T follicular helper cell (primary cell): ENCODE data around the gene GMCL1.
A peak's percentile ranks its signal among the peaks of the same experiment; 100 is the strongest.
"Not testable (repeated sequence)": the region's sequence is repeated elsewhere in the genome, so short reads cannot be mapped to it uniquely, and the experiment has no call there.

Source experiments
- DNase-seq: peaks from one replicate; pipeline ENCODE4 v3.0.0-alpha.2; 2020; ENCODE audit warnings: low read depth
- total RNA-seq, 2 experiments: gene quantifications; one replicate each; lab custom pipeline; 2026; lab: John Stamatoyannopoulos, UW

GMCL1 gene
- total RNA-seq: 35.0 to 67.8 reads per million in 2 experiments

- peak; percentile 98 for DNase-seq
These were observed at the start of gene GMCL1 for GRCh38 chr2:69829256-69830044. Gene GMCL1 (plus strand): TSS chr2:69829660. CDS start chr2:69829893, 233 bp downstream.

GRCh38 chr2:69780921-69781320, 48.5 kb upstream of the GMCL1 start:
- DNase-seq: no peak

GRCh38 chr2:69781321-69782248, 47.9 kb upstream of the GMCL1 start:
- DNase-seq: no peak

GRCh38 chr2:69784228-69784627, 45.2 kb upstream of the GMCL1 start:
- no peak for DNase-seq

- DNase-seq: no peak
These were observed 44.1 kb upstream of the GMCL1 start for GRCh38 chr2:69785358-69785757.

- DNase-seq: no peak
These were observed 43.4 kb upstream of the GMCL1 start for GRCh38 chr2:69786052-69786560.

- DNase-seq: no peak
These were observed 40.2 kb upstream of the GMCL1 start for GRCh38 chr2:69789175-69789721.

GRCh38 chr2:69789772-69790600, 39.5 kb upstream of the GMCL1 start:
- no peak for DNase-seq

GRCh38 chr2:69790601-69790959, 38.9 kb upstream of the GMCL1 start:
- DNase-seq: no peak

- DNase-seq: no peak
These were observed 38.4 kb upstream of the GMCL1 start for GRCh38 chr2:69791045-69791444.

GRCh38 chr2:69796174-69796573, 33.3 kb upstream of the GMCL1 start:
- no peak for DNase-seq

GRCh38 chr2:69797235-69797634, 32.2 kb upstream of the GMCL1 start:
- no peak for DNase-seq

- no peak for DNase-seq
These were observed 31.6 kb upstream of the GMCL1 start for GRCh38 chr2:69797836-69798289.

GRCh38 chr2:69798290-69798908, 31.1 kb upstream of the GMCL1 start:
- DNase-seq: no peak

- DNase-seq: no peak
These were observed 30.4 kb upstream of the GMCL1 start for GRCh38 chr2:69798909-69799526.

GRCh38 chr2:69801745-69802290, 27.6 kb upstream of the GMCL1 start:
- DNase-seq: no peak

- not testable (repeated sequence) for DNase-seq
These were observed 26.6 kb upstream of the GMCL1 start for GRCh38 chr2:69802781-69803367.

GRCh38 chr2:69804416-69804815, 25.0 kb upstream of the GMCL1 start:
- no peak for DNase-seq

- no peak for DNase-seq
These were observed 23.6 kb upstream of the GMCL1 start for GRCh38 chr2:69805887-69806286.
